Measurements from ENCODE around the gene C1QL1. TPM values are rescaled to one million over a fixed set of nuclear protein-coding genes. Genes with fewer than 3 reads are reported as not detected.
A peak's percentile ranks its signal among the peaks of the same experiment; 100 is the strongest.

The C1QL1 gene
- total RNA-seq, 2 donors from 2014 or later = 0.32 to 0.34 TPM

DNA sequence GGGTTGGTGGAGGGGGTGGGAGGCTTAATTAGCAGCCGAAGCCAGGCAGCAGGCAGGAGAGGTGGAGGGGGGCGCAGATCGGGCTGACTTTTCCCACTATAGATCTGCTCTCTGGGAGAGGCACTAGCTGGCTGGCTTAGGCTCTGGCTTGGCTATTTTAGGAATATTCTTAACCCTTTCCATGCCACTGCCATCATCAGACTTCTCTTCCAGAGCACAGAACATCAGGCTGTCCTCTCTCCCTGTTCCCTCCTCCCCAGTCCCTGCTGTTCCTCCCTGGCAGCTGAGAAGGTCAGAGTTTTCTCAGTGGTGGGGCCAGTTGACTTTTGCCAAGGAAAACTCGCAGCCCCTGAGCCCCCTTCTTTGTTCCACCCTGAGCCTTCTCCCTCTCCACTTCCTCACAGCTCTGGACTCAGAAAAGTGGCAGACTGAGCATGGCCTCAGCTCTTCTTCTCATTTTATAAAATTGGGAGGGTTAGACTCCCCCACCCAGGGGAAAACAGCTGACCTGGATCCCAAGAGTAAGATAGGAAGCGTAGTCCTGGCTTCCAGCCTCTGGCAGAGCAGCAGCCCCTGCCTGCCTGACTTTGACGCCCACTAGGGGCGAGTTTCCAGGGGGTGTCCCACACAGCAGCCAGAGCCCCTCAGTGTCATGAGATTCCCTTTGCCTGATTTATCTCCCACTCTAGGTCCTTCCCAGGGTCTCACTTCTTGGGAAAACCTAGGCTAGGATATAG, 9.9 kb upstream of the C1QL1 start:
- H3K4me1 Mint-ChIP-seq = peaks cover 6% of the 10 kb centered on the region
- ATAC-seq (replicated peaks) = no peak
- H3K27ac Mint-ChIP-seq = no peak overlapping the region
- peaks cover 35% of the 10 kb centered on the region for H3K27me3 Mint-ChIP-seq
- no peaks in the 10 kb centered on the region for H3K36me3 Mint-ChIP-seq (ENCODE audit: low read depth)
- H3K4me3 Mint-ChIP-seq = no peak overlapping the region
- H3K9me3 Mint-ChIP-seq = no peaks in the 10 kb centered on the region

- H3K27me3 Mint-ChIP-seq = peaks cover 29% of the 10 kb centered on the region
These were observed 9.0 kb upstream of the C1QL1 start for GRCh38 chr17:44977065-44977464.

GRCh38 chr17:44976206-44976605, 8.1 kb upstream of the C1QL1 start:
- no peaks in the 10 kb centered on the region for H3K36me3 Mint-ChIP-seq (ENCODE audit: low read depth)
- peaks cover 29% of the 10 kb centered on the region for H3K27me3 Mint-ChIP-seq
- no peak overlapping the region for H3K27ac Mint-ChIP-seq
- no peak overlapping the region for H3K4me3 Mint-ChIP-seq
- peaks cover 6% of the 10 kb centered on the region for H3K4me1 Mint-ChIP-seq
- ATAC-seq (replicated peaks) = no peak
- H3K9me3 Mint-ChIP-seq = no peaks in the 10 kb centered on the region

More at GRCh38 chr17:44977065-44977464, 9.0 kb upstream of the C1QL1 start:
- Mint-ChIP-seq H3K27ac (no peak overlapping the region), H3K4me1 (peaks cover 4% of the 10 kb centered on the region), H3K9me3 (no peaks in the 10 kb centered on the region), H3K4me3 (no peak overlapping the region), H3K36me3 (ENCODE audit: low read depth) (no peaks in the 10 kb centered on the region)
- ATAC-seq (replicated peaks) = no peak

DNA sequence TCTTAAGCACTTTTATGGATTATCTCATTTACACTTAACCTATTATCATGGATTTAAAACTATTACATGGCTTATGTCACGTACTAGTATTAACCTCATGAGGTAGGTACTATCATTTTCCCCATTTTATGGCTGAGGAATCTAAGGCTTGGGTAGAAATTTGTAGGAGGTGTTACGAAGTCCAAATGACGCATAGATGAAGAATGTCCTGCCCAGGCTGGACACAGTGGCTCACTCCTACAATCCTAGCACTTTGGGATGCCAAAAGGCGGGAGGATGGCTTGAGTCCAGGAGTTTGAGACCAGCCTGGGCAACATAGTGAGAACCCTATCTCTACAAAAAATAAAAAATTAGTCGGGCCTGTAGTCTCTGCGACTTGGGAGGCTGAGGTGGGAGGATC, 4.8 kb upstream of the C1QL1 start:
- Mint-ChIP-seq H3K4me3 (peak overlapping the region; percentile 47), H3K9me3 (no peaks in the 10 kb centered on the region), H3K4me1 (peaks cover 18% of the 10 kb centered on the region), H3K27me3 (peaks cover 24% of the 10 kb centered on the region), H3K27ac (peak overlapping the region; percentile 25), H3K36me3 (ENCODE audit: low read depth) (no peaks in the 10 kb centered on the region)
- ATAC-seq (replicated peaks) = no peak

GRCh38 chr17:44971776-44972483, 3.8 kb upstream of the C1QL1 start:
- no peaks in the 10 kb centered on the region for H3K36me3 Mint-ChIP-seq (ENCODE audit: low read depth)
- H3K4me3 Mint-ChIP-seq = peak overlapping the region; percentile 47
- peaks cover 18% of the 10 kb centered on the region for H3K4me1 Mint-ChIP-seq
- H3K27ac Mint-ChIP-seq = peak overlapping the region; percentile 25
- H3K27me3 Mint-ChIP-seq = peaks cover 25% of the 10 kb centered on the region
- no peaks in the 10 kb centered on the region for H3K9me3 Mint-ChIP-seq
- peak; percentile 88 for ATAC-seq (replicated peaks)

- peaks cover 34% of the 10 kb centered on the region for H3K27me3 Mint-ChIP-seq
- H3K27ac Mint-ChIP-seq = no peak overlapping the region
- peaks cover 7% of the 10 kb centered on the region for H3K36me3 Mint-ChIP-seq (ENCODE audit: low read depth)
- H3K4me1 Mint-ChIP-seq = peaks cover 18% of the 10 kb centered on the region
- ATAC-seq (replicated peaks) = no peak
- peak overlapping the region; percentile 75 for H3K4me3 Mint-ChIP-seq
- H3K9me3 Mint-ChIP-seq = no peaks in the 10 kb centered on the region
These were observed 2.1 kb upstream of the C1QL1 start for GRCh38 chr17:44970136-44970741.

- Mint-ChIP-seq H3K27ac (peak overlapping the region; percentile 65), H3K9me3 (no peaks in the 10 kb centered on the region), H3K36me3 (ENCODE audit: low read depth) (peaks cover 7% of the 10 kb centered on the region), H3K4me1 (peaks cover 18% of the 10 kb centered on the region), H3K27me3 (peaks cover 39% of the 10 kb centered on the region), H3K4me3 (peak overlapping the region; percentile 75)
- ATAC-seq (replicated peaks) = no peak
These were observed 1.2 kb upstream of the C1QL1 start for GRCh38 chr17:44969144-44969780.

DNA sequence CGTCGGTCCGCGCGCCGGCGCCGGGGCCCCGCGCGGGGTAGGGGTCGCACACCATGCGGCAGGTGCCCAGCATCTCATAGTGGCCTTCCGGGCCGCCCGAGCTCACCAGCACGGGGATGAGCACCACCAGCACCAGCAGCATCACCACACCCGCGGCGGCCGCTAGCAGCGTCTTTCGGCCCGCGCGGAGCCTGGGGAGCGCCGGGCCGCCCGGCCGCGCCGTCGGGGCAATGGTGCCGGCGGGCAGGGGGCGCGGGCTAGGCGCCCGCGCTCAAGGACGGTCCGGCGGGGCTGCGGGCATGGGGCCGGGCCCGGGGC, 237 bp downstream of the C1QL1 start:
- Mint-ChIP-seq H3K9me3 (no peaks in the 10 kb centered on the region), H3K4me3 (no peak overlapping the region), H3K27ac (no peak overlapping the region), H3K4me1 (peaks cover 18% of the 10 kb centered on the region), H3K36me3 (ENCODE audit: low read depth) (peaks cover 7% of the 10 kb centered on the region), H3K27me3 (peaks cover 40% of the 10 kb centered on the region)
- no peak for ATAC-seq (replicated peaks)

- ATAC-seq (replicated peaks) = no peak
- H3K27me3 Mint-ChIP-seq = peaks cover 42% of the 10 kb centered on the region
- H3K9me3 Mint-ChIP-seq = no peaks in the 10 kb centered on the region
- peaks cover 7% of the 10 kb centered on the region for H3K36me3 Mint-ChIP-seq (ENCODE audit: low read depth)
- peaks cover 16% of the 10 kb centered on the region for H3K4me1 Mint-ChIP-seq
- peak overlapping the region; percentile 11 for H3K4me3 Mint-ChIP-seq
- H3K27ac Mint-ChIP-seq = no peak overlapping the region
These were observed 837 bp downstream of the C1QL1 start for GRCh38 chr17:44967026-44967906.

DNA sequence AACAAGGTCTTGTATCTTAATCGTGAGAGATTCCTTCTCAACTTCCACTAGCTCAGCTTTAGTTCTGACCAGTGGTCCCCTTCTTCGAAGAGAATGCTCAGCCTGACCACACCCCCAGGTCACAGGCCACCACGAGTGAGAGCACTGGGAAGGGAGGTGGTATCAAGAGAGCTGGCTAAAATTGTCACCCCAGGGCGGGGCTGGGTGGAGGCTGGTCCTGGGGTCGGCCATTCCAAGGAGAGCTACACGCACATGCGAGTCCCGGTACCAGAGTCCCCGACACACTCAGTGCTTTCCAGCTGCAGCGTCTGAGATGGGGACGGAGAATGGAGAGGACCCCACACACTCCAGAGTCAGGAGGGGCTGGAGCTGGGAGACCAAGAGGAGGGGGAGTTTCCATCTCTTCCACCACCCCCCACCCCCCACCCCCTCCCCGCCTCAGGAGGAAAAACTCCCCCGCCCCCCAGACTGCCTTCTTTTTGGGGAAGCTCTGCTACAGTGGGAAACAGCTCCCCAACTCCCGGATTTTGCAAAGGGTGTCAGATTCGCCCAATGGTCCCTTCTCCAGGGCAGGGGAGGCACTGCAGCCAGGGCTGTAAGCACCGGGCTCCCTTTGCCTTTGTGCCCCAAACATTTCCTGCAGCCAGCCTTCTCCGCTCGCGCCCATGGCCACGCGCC, 1.6 kb downstream of the C1QL1 start:
- Mint-ChIP-seq H3K27ac (no peak overlapping the region), H3K4me3 (peak overlapping the region; percentile 11)

DNA sequence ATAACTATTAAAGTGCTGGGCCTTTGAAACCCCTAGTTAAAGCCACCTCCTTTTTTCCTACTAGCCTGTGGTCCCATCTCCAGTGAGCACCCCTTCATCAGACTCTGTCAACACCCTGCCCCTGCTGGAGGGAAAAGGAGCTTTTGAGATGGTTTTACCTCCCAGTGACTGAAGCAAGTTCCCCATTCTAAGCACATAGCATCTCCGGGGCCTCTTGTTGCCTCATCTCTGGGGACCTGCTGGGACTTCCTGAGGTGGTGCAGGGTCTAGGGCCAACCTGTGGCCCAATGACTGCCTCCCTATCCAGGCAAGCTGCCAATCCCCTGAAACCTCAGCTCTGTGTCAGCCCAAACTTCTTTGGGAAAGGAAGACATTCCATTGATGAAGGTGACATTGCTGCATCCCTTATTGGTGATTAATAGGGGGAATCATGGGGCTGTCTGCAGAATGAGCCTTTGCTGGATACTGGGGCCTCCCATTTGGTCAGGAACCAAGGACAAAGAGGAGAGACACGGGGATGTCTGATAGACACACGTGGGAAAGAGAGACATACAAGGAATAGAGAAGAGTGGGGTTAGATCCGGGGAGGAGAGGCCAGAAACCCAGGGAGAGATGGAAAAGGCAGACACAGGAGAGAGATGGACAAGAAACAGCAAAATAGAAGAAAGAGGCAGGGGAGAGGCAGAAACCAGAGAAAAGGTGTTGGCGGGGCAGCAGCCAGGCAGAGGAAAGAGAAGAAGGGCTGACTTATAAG, 2.4 kb downstream of the C1QL1 start:
- Mint-ChIP-seq H3K27ac (no peak overlapping the region), H3K9me3 (no peaks in the 10 kb centered on the region), H3K27me3 (peaks cover 47% of the 10 kb centered on the region), H3K4me1 (peaks cover 12% of the 10 kb centered on the region), H3K36me3 (ENCODE audit: low read depth) (peaks cover 7% of the 10 kb centered on the region), H3K4me3 (peak overlapping the region; percentile 10)
- no peak for ATAC-seq (replicated peaks)

More for the DNA sequence above, 1.6 kb downstream of the C1QL1 start:
- ATAC-seq (replicated peaks) = no peak
- Mint-ChIP-seq H3K9me3 (no peaks in the 10 kb centered on the region), H3K36me3 (ENCODE audit: low read depth) (peaks cover 7% of the 10 kb centered on the region), H3K27me3 (peaks cover 42% of the 10 kb centered on the region), H3K4me1 (peaks cover 12% of the 10 kb centered on the region)

GRCh38 chr17:44961921-44962350, 6.2 kb downstream of the C1QL1 start:
- H3K9me3 Mint-ChIP-seq = no peaks in the 10 kb centered on the region
- no peak overlapping the region for H3K4me3 Mint-ChIP-seq
- H3K4me1 Mint-ChIP-seq = no peaks in the 10 kb centered on the region
- ATAC-seq (replicated peaks) = no peak
- H3K27me3 Mint-ChIP-seq = peaks cover 38% of the 10 kb centered on the region
- H3K27ac Mint-ChIP-seq = no peak overlapping the region
- H3K36me3 Mint-ChIP-seq (ENCODE audit: low read depth) = peaks cover 7% of the 10 kb centered on the region

DNA sequence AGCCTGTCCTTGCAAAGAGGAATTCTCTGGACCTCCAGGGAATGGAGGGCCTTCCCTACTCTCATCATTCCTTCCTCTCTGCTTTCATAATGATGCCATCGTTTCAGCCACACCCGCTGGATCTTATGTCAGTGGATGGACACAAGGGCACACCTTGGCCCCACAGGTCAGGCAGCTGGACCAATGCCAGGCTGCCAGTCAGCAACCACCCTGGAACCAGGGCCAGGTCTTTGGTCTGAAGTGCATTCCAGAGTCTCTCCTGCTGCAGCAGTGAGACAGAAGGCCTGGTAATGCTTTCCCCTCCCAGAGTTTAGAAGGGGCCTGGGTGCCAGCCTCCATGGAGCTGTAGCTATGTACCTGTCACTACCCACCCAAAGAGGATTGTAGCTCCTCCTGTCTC, 7.4 kb downstream of the C1QL1 start:
- peak overlapping the region; percentile 26 for H3K4me3 Mint-ChIP-seq
- H3K27me3 Mint-ChIP-seq = peaks cover 30% of the 10 kb centered on the region
- no peaks in the 10 kb centered on the region for H3K9me3 Mint-ChIP-seq
- no peak for ATAC-seq (replicated peaks)
- H3K4me1 Mint-ChIP-seq = no peaks in the 10 kb centered on the region
- H3K36me3 Mint-ChIP-seq (ENCODE audit: low read depth) = peaks cover 2% of the 10 kb centered on the region
- no peak overlapping the region for H3K27ac Mint-ChIP-seq

Data from activated T-helper 17 cell treated with anti-CD3 and anti-CD28 coated beads, Interleukin-2, amount 50 U/mL, for 72 hours (primary cell).